HG02763 (cell line): Measurements from ENCODE around the gene KRTAP20-1.

ENCODE experiments used
- ATAC-seq: cut with Tn5 transposase; IDR thresholded peaks from one replicate; pipeline ENCODE4 v1.9.1; 2021; ENCODE audit warnings: mild to moderate bottlenecking, moderate library complexity; ENCODE audit not compliant: unreplicated experiment

Gene KRTAP20-1, protein sequence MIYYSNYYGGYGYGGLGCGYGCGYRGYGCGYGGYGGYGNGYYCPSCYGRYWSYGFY

DNA sequence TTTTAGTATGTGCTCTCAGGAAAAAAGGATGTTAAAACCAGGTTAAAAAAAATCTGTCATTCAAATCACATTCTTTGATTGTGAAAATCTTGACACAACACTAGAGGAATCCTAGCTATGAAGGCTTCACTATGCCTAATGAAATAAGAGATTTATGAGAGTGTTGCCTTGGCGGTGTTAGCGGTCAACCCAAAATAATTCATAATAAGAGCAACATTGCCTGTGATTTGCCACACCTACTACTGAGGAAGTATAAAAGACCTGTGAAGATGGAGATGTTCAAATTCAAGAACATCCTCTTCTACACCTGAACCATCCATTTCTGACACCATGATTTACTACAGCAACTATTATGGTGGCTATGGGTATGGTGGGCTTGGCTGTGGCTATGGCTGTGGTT is at the start of gene KRTAP20-1:
TSS of gene KRTAP20-1 (plus strand) at position 301 of the 400 bp plus-strand sequence. CDS start at position 331, 30 bp downstream.
- no peak for ATAC-seq

DNA sequence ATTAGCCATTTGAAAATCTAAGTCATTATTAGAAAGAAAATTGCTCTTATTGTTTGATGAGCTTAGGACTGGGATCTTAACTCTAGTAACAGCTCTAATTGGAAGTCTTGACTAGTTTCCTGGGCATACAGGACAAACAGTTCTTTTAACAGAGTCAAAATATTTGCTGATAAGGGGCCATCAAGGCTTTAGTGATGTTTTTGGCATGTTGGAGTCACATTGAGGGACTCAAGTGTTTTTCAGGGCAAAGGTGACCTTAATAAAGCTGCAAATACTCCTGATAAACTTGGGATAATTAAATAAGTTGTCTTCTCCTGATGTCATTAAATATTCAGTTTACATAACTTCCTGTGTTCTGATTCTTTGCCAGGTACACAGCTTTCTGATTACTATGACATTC is 48.6 kb upstream of the KRTAP20-1 start:
- ATAC-seq, result no peak

DNA sequence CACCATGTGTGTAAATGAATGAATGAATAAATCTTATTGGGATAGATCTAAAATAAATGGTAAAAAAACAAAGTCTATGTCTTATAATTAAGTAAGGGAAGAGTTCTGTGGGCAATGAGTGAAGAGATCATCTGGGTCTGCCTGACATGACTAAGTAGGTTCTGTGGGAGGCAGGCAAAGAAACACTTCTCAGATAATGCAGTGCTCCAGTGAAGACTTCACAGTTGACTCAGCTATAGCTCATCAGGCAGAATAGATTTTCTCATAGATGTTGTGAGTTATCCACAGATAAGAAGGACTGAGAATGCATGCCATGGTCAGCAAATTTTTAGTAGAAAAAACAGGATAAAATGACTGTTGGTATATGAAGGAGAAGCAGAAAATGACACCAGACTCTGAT is 38.5 kb upstream of the KRTAP20-1 start:
- ATAC-seq, result no peak

DNA sequence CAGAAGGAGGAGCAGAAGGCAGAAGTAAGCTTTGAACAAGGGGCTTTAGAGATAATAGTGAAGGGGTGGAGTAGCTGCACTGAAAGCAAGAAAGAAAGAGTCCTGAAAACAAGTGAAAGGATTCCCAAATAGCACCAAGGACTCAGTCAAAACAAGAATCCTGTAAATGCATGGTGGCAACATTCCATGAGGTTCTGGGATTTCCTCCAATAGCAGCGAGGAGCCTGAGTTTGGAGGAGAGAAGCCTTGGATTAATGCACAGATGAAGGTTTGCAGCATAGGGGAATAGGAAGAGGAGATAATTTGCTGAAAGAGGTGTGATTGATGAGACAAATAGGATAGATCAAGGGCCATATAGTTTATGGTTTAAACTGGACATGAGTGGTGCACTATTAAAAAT is 36.9 kb upstream of the KRTAP20-1 start:
- no peak for ATAC-seq

DNA sequence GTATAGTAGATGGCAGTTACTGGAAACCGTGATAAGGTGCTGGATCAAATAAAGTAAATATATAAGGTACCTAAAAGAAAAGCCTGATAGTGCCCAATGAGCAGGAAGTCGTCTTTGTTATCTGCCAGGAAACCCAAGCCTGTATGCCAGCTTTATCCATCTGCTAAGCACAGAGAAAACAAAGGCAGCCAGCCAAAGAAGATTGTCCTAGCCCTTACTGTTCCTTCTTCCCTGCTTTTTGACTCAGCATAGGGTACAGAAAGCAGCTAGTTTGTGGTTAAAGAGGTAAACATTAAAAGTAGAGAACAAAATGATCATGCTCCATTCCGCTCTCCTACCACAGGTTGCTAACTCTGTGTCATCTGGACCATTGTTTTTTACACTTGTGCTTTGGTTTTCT is 36.1 kb upstream of the KRTAP20-1 start:
- ATAC-seq, result no peak

DNA sequence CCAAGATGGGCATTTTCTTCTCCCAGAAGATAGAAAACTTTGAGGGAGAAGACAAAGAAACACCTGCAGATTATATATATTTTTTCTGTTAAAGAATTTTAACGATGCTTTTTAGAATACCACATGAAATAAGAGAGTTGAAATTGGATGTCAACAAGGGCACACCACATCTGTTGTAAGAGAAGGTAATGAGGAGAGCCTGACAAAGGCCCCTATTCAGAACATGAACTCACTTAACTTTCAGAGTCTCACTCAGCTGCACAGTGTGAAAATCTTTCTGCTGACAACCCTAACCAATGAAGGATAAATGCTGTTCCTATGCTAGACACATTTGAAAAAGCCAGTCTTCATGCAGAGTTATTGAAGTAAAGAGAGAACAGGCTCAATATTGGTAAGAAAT is 33.4 kb upstream of the KRTAP20-1 start:
- no peak for ATAC-seq

DNA sequence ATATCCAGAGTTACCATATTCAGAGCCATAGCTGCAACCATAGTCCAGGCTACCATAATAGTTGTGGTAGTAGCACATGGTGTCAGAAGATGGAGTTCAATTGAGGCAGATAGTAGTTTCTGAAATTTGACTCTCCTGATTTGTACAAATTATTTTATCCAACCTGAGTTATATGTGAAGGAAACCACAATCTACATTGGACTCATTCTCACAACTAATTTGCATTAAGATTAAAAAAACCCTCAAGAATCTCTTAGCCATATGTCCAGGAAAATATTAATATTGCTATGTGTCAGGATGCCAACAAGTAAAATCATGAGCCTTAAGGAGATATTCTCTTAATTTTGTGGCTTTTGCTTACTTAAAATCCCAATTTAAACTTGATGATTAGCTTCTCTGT is 25.9 kb upstream of the KRTAP20-1 start, which contains the start of gene KRTAP22-2:
TSS of gene KRTAP22-2 (minus strand) at position 101 of the 400 bp plus-strand sequence.
- ATAC-seq, result no peak

DNA sequence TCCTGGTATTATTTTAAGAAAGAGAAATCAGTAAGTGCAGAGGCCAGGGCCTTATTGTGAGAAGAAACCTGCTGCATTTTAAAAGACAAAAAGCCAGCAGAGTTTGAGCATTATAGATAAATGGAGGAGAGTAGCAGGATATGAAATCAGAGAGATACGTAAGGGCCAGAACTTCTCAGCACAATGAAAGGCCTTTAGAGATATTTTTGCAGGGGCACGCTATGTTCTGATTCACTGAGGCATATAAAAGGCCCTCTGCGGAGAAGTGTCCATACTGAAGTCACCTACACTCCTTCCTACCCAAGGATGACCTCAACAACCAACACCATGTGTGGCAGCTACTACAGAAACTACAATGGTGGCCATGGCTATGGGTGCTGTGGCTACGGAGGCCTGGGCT is 24.1 kb upstream of the KRTAP20-1 start, which contains the start of gene KRTAP6-3:
TSS of gene KRTAP6-3 (plus strand) at position 301 of the 400 bp plus-strand sequence. CDS start at position 307, 6 bp downstream.
- ATAC-seq, result no peak

DNA sequence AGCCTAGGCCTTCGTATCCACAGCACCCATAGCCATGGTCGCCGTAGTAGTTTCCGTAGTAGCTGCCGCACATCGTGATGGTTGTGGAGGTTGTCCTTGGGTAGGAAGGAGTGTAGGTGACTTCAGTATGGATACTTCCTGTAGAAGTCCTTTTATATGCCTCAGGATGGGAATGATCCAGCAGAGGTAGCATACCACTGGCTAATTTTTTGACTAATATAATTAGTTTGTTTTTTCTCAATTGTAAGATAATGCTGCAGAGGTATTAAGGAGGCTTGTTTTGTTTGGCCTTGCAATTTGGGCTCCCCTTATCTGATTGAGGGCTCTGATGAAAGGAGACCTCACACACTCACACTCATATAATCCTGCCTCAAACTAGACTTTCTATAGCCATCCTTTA is 17.4 kb upstream of the KRTAP20-1 start, which contains the start of gene KRTAP6-2:
TSS of gene KRTAP6-2 (minus strand) at position 101 of the 400 bp plus-strand sequence. CDS start at position 73, 28 bp downstream.
- no peak for ATAC-seq

DNA sequence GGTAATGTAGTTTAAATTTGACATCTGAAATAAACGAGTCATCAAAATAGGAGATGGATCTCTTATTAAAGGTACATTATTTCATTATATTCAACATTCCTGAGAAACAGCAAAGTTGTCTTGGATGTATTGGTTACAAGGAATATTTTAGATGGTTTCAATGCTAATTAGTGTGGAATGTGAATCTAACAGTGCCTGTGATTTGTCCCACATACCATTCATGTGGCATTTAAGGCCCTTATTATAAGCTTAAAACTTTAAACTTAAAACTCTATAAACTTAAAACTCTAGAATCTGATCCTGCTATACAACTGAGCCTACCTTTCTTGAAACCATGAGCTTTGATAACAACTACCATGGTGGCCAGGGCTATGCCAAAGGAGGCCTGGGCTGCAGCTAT is 15.4 kb upstream of the KRTAP20-1 start, which contains the start of gene KRTAP22-1:
TSS of gene KRTAP22-1 (plus strand) at position 301 of the 400 bp plus-strand sequence.
- ATAC-seq, result no peak

DNA sequence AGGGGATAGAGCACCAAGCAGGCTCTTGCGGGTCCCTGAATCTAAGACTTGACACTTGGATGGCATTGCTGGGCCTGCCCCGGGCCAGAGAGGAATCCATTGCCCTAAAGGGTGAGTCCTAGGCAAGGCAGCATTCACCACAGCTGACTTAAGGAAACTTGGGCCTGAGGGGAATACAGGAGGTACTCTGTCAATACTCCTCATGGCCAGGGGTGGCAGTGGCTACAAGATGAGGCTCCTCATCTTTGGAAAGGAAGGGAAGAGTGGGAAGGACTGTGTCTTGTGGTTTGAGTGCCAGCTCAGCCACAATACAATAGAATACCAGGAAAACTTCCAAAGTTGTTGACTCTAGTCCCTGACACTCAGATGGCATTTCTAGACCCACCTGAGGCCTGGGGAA is 10.3 kb upstream of the KRTAP20-1 start:
- ATAC-seq, result no peak

DNA sequence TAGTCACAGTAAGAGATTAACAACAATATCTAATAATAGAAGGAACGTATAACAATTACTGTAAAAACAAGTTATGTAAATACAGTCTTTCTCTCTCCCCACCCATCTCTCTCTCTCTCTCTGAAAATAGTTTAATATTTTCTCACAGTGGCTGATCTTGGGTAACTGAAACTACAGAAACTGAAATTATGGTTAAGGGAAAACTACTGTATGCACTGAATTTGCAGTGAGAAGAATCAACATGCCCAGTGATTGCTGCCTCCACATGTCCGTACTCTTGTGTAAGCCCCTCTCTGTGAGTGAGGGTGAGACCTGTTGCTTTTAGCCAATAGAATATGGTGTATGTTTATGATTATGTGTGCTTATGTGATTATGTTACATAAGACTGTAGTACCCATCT is 4.1 kb upstream of the KRTAP20-1 start:
- ATAC-seq, result no peak

DNA sequence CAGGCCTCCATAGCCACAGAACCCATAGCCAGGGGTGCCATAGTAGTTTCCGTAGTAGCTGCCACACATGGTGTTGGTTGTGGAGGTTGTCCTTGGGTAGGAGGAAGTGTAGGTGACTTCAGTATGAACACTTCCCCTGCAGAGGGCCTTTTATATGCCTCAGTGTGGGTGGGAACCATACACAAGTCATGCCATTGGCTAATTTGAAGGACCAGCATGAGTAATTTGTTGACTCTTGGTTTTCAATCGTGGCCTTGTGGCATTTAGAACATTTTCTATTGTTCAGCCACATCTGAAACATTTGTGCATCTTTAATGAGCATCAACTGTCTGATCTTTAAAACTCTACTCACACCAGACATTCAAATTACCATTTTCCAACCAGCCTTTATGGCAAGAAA is 2.4 kb upstream of the KRTAP20-1 start, which contains the start of gene KRTAP6-1:
TSS of gene KRTAP6-1 (minus strand) at position 95 of the 400 bp plus-strand sequence. CDS start at position 69, 26 bp downstream.
- no peak for ATAC-seq

DNA sequence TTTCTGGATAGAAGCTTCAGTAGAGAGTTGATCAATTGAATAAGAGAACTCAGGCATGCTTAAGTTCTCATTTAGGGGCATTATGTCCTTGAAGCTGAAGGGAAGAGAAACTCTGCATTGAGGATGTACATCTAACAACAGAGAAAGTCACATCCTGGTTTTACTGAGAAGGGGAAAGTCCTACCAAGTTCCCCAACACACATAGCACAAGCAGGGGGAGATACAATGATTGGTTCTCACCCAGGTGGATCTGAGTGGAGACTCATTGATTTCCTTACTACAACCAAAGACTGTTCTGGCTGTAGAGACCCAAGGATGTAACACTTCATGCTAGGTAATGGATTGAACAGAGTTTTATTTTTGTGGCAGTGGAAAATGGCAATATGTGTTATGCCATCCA is 1.0 kb upstream of the KRTAP20-1 start:
- no peak for ATAC-seq

DNA sequence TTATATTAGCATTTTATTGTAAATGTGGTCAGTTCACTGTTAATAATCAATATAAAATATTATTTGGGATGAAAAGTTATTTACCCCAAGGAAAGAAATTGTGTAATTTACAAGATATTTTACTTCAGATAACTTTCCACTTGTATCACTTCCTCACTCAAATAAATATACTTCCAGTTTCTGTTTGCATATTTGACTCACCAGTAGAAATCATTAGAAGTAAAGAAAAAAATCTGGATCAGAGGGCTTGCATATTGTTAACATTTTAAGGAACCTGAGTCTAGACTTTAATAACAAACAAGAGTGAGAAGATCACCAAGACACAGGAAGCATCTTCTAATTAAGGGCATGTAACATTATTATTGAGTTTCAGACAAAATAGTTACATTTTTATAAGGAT is 3.9 kb downstream of the KRTAP20-1 start:
- ATAC-seq, result no peak

DNA sequence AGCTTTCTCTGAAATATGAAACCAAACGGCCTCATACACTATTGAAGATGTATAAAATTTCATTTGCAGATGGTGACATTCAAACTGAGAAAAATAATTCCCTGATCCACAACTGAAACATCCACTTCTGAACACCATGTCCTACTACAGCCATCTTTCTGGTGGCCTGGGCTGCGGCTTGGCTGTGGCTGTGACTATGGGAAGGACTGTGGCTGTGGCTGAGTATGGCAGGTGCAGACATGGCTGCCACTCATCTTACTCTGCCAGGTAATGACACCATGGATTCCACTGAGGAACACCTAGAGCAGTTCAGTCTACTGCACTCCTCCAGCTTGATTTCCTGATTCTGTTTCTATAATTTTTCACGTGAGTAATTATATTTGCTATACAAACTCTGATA is 4.3 kb downstream of the KRTAP20-1 start, which contains the start of gene KRTAP20-4:
TSS of gene KRTAP20-4 (plus strand) at position 106 of the 400 bp plus-strand sequence.
- ATAC-seq, result no peak

DNA sequence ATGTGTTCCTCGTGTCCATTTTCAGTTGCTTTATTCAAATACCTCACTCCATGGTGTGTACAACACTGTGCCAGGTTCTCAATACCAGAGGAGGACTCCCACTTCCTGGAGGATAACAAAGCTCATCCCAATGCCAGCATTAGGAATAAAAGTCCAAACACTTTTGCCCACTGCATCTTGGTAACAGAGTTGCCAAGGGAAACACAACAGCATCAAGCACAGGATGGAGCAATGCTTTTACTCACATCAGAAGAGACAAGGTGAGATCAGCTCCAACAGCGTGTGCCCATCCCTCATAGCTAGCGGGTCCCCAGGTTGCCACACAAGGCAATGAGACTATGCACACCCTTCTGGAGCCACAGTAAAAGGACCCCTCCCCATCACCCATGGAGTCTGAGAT is 7.1 kb downstream of the KRTAP20-1 start:
- ATAC-seq, result no peak

DNA sequence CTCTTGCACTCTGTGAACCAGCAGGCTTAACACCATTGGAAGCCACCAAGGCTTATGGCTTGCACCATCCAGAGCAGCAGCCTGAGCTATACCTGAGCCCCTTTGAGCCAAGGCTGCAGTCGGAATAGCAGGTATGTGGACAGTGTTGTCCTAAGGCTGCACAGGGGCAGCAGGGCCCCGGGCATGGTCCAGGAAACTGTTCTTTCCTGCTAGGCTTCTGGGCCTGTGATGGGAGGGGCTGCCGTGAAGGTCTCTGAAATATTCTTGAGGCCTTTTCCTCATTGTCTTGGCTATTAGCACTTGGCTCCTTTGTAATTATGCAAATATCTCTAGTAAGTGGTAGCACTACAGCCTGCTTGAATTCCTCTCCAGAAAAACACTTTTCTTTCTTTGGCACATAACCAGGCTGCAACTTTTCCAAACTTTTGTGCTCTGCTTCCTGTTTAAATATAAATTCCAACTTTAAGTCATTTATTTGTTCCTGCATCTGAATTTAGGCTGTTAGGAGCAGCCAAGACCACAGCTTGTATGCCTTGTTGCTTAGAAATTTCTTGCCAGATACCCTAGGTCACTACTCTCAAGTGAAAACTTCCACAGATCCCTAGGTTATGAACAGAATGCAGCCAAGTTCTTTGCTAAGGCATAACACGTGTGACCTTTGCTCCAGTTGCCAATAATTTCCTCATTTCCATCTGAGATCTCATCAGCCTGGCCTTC is 9.4 kb downstream of the KRTAP20-1 start:
- no peak for ATAC-seq

DNA sequence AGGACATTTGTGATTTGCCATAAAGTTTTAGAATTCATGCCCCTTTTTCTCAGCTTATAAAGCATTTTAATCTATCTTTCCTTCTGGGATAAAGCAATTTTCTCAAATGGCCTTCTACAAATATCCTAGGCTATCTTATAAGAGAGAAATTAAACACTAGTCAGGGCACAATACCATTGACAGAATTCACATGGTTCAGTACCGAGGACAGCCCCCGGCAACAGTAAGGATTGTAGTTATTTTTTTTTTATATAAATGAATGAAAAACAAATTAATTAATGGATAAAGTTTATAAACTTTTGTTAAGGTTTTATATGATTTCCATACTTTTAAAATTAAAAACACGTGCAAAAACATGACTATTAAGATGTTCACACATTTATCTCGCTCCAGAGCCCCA is 11.9 kb downstream of the KRTAP20-1 start:
- ATAC-seq, result no peak

DNA sequence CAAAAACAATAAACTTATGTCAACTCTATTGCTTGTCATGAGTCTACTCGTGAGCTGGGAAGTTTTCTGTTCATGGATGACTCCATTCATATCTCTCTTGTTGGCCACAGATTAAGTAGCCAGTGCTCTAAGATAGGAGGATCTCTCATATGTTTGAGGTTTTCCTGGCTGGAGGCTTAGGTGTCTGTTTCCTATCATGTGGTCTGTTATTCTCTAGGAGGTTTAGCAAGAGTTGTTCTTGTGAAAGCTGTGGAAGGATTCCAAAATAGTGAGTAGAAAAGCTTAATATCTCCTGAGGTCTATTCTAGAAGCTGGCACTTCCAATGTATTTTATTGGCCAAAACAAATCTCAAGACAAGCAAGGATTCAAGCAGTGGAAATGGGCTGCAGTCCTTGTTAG is 13.0 kb downstream of the KRTAP20-1 start:
- ATAC-seq, result no peak

DNA sequence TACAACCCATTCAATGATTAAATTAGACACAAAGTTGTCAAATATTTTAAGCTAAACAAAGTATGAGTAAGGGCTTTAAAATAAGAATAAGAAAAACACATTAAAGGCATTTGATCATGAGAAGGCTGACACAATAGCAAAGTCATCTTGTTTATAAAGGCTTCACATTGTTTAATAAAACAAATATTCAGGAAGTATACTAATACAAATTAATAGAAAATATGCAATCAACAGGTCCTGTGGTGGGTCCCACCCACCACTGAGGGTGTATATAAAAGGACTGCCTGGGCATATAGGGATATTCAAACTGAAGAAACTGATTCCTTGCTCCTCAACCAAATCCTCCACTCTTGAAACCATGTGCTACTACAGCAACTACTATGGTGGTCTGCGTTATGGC is 18.7 kb downstream of the KRTAP20-1 start, which contains the start of gene KRTAP20-2:
TSS of gene KRTAP20-2 (plus strand) at position 301 of the 400 bp plus-strand sequence. CDS start at position 359, 58 bp downstream.
- ATAC-seq, result no peak

DNA sequence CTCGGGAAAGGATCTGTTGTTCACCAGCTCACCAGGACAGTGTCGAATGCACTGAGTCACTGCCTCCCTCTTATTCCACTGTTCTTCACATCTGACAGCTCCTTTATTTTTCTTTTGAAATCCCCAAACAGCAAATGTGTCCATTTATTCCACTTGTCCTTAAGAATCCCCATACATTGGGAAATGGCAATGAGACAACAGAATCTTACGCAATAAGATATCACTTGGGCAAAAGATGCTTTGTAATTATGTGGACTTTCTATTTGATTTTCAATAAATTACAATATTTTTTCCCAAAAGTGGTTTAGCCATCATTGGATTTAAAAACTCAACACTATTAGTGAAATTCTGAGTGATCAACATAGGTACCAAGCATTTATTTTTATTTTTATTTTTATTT is 22.5 kb downstream of the KRTAP20-1 start:
- ATAC-seq, result no peak
